Neural progenitor cell (in vitro differentiated cells): Measurements from ENCODE around the gene PTPRA.

Source experiments
- CTCF ChIP-seq: fragments of 200-600 bp; sonication (generic); IDR thresholded peaks from 2 replicates; pipeline ENCODE4 v1.5.1; 2017; ENCODE audit warnings: antibody characterized with exemption, mild to moderate bottlenecking
- EZH2 ChIP-seq: fragments of 200-600 bp; sonication (generic); IDR thresholded peaks from 2 replicates; pipeline ENCODE4 v1.6.1; 2017; ENCODE audit warnings: antibody characterized with exemption, mild to moderate bottlenecking, moderate library complexity

- TF ChIP-seq CTCF (no peak), EZH2 (no peak)
Observed at GRCh38 chr20:2978519-2978918, 105.2 kb downstream of the PTPRA start.
